ENCODE measurements around the gene CDC42.

DNA sequence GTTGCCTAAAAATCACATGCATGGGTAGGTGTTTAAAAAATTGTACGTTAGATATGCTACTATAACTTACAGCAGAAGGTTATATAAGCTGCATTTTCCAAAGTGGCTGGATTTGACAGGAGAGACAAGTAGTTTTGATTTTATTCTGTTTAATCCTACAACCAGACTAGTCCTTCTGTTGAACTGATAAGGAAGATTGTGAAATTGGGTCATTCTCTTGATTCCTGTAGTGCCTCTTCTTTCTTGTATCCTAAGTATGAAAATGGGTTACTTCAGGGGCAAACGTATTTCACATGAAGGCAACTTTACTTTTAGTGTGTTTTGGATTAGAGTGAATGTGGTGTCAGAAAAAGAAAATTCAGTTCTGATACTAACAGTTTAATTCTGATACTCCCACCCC, 19.0 kb downstream of the CDC42 start:
- no peak for TF ChIP-seq EZH2 (IDR thresholded peaks at IDR 0.05; ENCODE audit: borderline replicate concordance, low read depth, low read length, poor library complexity, severe bottlenecking)
- TF ChIP-seq, protein P1, sequence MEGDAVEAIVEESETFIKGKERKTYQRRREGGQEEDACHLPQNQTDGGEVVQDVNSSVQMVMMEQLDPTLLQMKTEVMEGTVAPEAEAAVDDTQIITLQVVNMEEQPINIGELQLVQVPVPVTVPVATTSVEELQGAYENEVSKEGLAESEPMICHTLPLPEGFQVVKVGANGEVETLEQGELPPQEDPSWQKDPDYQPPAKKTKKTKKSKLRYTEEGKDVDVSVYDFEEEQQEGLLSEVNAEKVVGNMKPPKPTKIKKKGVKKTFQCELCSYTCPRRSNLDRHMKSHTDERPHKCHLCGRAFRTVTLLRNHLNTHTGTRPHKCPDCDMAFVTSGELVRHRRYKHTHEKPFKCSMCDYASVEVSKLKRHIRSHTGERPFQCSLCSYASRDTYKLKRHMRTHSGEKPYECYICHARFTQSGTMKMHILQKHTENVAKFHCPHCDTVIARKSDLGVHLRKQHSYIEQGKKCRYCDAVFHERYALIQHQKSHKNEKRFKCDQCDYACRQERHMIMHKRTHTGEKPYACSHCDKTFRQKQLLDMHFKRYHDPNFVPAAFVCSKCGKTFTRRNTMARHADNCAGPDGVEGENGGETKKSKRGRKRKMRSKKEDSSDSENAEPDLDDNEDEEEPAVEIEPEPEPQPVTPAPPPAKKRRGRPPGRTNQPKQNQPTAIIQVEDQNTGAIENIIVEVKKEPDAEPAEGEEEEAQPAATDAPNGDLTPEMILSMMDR (conservative IDR thresholded peaks at IDR 0.05; ENCODE audit: low read depth, low read length) = no peak
